ENCODE measurements around the gene SSNA1.

The SSNA1 gene

DNA sequence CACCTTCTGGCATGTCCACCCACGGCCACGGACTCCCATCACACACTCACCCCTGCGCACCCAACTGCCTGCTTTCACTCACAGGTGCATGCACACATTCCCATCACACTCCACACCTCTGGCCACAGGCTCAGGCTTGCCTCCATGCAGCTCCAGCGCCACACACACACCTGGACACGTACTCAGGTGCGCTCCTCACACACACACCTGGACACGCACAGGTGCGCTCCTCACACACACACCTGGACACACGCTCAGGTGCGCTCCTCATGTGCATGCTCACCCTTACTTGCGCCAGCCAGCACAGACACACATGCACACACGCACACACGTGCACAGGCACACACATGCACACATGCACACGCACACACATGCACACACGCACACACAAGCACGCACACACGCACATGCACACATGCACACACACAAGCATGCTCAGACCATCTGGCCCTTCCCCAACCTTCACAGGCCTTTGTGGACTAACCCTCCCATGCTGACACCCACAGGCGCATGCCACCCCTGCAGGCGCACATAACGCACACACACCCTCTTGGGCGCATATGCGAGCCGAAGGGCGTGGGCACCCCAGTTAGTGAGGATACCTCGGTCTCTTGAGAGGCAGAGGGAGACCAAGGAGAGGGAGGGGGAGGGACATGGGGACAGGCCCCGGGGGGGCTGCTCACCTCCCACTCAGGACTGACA lies 41.2 kb upstream of the SSNA1 start:
- Histone ChIP-seq H3K9me3 (ENCODE audit: control insufficient read depth, low read depth, low read length) (no peaks in the 10 kb centered on the region), H3K36me3 (ENCODE audit: control insufficient read depth, low read depth, low read length) (no peaks in the 10 kb centered on the region), H3K9ac (ENCODE audit: low read length) (no peak overlapping the region), H3K4me1 (ENCODE audit: control insufficient read depth, low read depth, low read length) (no peaks in the 10 kb centered on the region), H3K4me3 (ENCODE audit: low read length) (no peak overlapping the region), H3K27me3 (ENCODE audit: control insufficient read depth, insufficient read depth, low read length) (peaks cover 35% of the 10 kb centered on the region), H3K27ac (ENCODE audit: low read length) (no peak overlapping the region)

DNA sequence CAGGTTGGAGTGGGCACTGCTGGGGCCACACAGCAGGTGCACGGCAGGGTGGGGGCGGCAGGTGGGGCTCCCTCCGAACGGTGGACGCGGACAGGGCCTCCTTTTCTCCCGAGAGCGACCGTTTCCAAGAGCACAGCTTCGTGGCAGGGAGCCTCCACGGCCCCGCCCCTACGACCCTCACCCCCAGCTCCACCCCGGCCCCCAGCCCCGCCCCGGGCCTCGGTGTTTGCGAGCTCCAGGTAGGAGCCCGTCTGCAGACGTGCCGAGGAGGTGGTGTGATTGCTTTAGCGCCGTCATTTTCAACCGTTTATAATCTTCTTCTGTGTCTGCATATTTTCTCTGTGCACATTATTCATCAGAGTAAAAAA lies 40.7 kb upstream of the SSNA1 start:
- no peaks in the 10 kb centered on the region for H3K4me1 ChIP-seq (ENCODE audit: control insufficient read depth, low read depth, low read length)
- H3K9ac ChIP-seq (ENCODE audit: low read length), result no peak overlapping the region
- no peaks in the 10 kb centered on the region for H3K9me3 ChIP-seq (ENCODE audit: control insufficient read depth, low read depth, low read length)
- H3K27me3 ChIP-seq (ENCODE audit: control insufficient read depth, insufficient read depth, low read length), result peaks cover 30% of the 10 kb centered on the region
- no peak overlapping the region for H3K27ac ChIP-seq (ENCODE audit: low read length)
- no peaks in the 10 kb centered on the region for H3K36me3 ChIP-seq (ENCODE audit: control insufficient read depth, low read depth, low read length)
- H3K4me3 ChIP-seq (ENCODE audit: low read length), result no peak overlapping the region

DNA sequence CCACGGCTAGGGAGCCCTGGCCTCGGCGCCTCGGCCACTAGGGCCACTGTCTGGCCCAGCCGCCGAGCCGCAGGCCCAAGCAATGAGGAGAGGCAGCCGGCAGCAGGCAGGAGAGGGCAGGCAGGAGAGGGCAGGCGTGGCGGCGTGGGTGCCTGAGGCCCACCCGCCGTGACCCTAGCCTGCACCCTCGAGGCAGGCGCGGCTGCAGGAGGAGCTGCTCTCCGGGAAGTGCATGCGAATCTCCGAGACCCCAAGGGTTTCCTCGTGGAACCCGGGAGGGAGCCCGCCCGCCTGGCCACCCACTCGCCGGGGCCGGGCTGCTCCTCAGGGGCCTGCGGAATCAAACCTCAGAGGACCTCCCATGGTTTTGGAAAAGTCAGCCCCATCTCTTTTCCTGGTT lies 40.2 kb upstream of the SSNA1 start:
- H3K4me1 ChIP-seq (ENCODE audit: control insufficient read depth, low read depth, low read length), result no peaks in the 10 kb centered on the region
- H3K9ac ChIP-seq (ENCODE audit: low read length), result no peak overlapping the region
- no peak overlapping the region for H3K27ac ChIP-seq (ENCODE audit: low read length)
- H3K9me3 ChIP-seq (ENCODE audit: control insufficient read depth, low read depth, low read length), result no peaks in the 10 kb centered on the region
- H3K4me3 ChIP-seq (ENCODE audit: low read length), result no peak overlapping the region
- H3K27me3 ChIP-seq (ENCODE audit: control insufficient read depth, insufficient read depth, low read length), result peaks cover 25% of the 10 kb centered on the region
- H3K36me3 ChIP-seq (ENCODE audit: control insufficient read depth, low read depth, low read length), result no peaks in the 10 kb centered on the region

DNA sequence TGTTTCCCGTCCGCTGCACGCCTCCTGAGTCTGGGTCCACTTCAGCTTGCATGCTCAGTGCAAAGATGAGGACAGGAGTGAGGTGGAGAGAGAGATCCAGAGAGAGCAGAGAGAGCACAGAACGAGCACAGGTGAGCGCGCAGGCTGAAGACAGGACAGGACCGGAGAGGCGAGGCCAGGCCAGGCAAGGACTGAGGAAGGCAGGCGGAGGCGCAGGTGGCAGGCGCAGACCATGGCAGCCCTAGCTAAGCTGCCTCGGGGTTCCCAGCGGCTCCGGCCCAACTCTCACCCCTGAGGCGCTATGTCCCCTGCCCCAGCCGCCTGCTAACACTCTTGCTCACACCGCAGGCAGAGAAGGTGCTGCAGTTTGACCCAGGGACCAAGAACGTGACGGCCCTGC lies 39.8 kb upstream of the SSNA1 start:
- H3K9ac ChIP-seq (ENCODE audit: low read length), result no peak overlapping the region
- no peaks in the 10 kb centered on the region for H3K36me3 ChIP-seq (ENCODE audit: control insufficient read depth, low read depth, low read length)
- no peak overlapping the region for H3K4me3 ChIP-seq (ENCODE audit: low read length)
- H3K27ac ChIP-seq (ENCODE audit: low read length), result no peak overlapping the region
- H3K27me3 ChIP-seq (ENCODE audit: control insufficient read depth, insufficient read depth, low read length), result peaks cover 21% of the 10 kb centered on the region
- H3K9me3 ChIP-seq (ENCODE audit: control insufficient read depth, low read depth, low read length), result no peaks in the 10 kb centered on the region
- no peaks in the 10 kb centered on the region for H3K4me1 ChIP-seq (ENCODE audit: control insufficient read depth, low read depth, low read length)

DNA sequence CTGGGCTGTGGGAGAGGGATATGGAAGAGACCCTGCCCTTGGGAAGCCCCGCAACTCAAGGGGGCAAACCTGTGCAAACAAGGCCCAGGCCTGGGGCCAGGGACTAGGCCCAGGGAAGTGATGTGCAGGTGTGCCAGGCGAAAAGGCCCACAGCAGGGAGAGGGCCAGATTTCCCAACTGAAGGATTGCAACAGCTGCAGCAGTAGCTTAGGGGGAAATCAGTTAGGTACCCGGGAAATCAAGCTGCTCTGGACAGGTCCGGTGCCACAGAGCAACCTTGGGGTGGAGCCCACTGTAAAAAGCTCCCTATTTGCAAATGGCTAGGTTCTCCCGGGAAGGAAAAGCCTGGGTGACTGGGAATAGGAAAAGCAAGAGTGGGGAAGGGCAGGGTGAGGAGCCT lies 39.1 kb upstream of the SSNA1 start:
- H3K36me3 ChIP-seq (ENCODE audit: control insufficient read depth, low read depth, low read length), result no peaks in the 10 kb centered on the region
- no peak overlapping the region for H3K27ac ChIP-seq (ENCODE audit: low read length)
- peaks cover 15% of the 10 kb centered on the region for H3K27me3 ChIP-seq (ENCODE audit: control insufficient read depth, insufficient read depth, low read length)
- H3K4me3 ChIP-seq (ENCODE audit: low read length), result no peak overlapping the region
- H3K9me3 ChIP-seq (ENCODE audit: control insufficient read depth, low read depth, low read length), result no peaks in the 10 kb centered on the region
- no peak overlapping the region for H3K9ac ChIP-seq (ENCODE audit: low read length)
- H3K4me1 ChIP-seq (ENCODE audit: control insufficient read depth, low read depth, low read length), result no peaks in the 10 kb centered on the region

DNA sequence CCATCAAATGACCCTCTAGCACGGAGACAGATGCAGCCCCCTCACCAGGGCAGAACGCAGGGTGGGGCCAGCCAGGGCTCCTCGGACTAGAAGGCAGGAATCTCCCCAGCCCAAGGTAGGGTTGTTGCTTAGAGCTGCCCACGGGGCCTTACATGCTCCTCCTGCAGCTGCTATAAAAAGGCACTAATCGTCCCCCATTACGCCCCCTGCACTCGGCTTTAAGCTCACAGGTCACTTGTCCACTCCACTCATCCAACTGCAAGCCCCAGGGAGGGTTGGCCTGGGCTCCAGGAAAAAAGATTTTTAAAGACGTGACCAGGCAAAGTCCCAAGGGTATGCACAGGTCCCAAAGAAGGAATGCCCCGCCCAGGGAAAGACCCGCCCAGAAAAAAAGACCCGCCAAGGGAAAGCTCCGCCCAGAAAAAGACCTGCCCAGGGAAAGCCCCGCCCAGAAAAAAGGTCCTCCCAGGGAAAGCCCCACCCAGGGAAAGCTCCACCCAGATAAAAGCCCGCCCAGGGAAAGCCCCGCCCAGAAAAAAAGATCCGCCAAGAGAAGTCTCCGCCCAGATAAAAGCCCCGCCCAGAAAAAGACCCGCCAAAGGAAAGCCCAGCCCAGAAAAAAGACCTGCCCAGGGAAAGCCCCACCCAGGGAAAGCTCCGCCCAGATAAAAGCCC lies 38.4 kb upstream of the SSNA1 start:
- no peaks in the 10 kb centered on the region for H3K9me3 ChIP-seq (ENCODE audit: control insufficient read depth, low read depth, low read length)
- H3K9ac ChIP-seq (ENCODE audit: low read length), result no peak overlapping the region
- no peaks in the 10 kb centered on the region for H3K4me1 ChIP-seq (ENCODE audit: control insufficient read depth, low read depth, low read length)
- no peak overlapping the region for H3K4me3 ChIP-seq (ENCODE audit: low read length)
- H3K27me3 ChIP-seq (ENCODE audit: control insufficient read depth, insufficient read depth, low read length), result peaks cover 15% of the 10 kb centered on the region
- no peak overlapping the region for H3K27ac ChIP-seq (ENCODE audit: low read length)
- H3K36me3 ChIP-seq (ENCODE audit: control insufficient read depth, low read depth, low read length), result no peaks in the 10 kb centered on the region

DNA sequence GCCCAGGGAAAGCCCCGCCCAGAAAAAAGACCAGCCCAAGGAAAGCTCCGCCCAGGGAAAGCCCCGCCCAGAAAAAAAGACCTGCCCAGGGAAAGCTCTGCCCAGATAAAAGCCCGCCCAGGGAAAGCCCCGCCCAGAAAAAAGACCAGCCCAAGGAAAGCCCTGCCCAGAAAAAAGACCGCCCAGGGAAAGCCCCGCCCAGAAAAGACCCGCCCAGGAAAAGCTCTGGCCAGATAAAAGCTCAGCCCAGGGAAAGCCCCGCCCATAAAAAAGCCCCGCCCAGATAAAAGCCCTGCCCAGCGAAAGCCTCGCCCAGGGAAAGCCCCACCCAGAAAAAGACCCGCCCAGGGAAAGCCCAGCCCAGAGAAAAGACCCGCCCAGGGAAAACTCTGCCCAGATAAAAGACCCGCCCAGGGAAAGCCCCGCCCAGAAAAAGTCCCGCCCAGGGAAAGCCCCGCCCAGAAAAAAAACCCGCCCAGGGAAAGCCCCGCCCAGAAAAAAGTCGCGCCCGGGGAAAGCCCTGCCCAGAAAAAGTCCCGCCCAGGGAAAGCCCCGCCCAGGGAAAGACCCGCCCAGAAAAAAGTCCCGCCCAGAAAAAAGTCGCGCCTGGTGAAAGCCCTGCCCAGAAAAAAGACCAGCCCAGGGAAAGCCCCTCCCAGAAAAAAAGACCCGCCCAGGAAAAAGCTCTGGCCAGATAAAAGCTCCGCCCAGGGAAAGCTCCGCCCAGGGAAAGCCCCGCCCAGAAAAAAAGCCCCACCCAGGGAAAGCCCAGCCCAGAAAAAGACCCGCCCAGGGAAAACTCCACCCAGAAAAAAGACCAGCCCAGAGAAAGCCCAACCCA lies 37.6 kb upstream of the SSNA1 start:
- H3K9me3 ChIP-seq (ENCODE audit: control insufficient read depth, low read depth, low read length), result no peaks in the 10 kb centered on the region
- H3K9ac ChIP-seq (ENCODE audit: low read length), result no peak overlapping the region
- no peak overlapping the region for H3K4me3 ChIP-seq (ENCODE audit: low read length)
- H3K27ac ChIP-seq (ENCODE audit: low read length), result no peak overlapping the region
- H3K36me3 ChIP-seq (ENCODE audit: control insufficient read depth, low read depth, low read length), result no peaks in the 10 kb centered on the region
- H3K27me3 ChIP-seq (ENCODE audit: control insufficient read depth, insufficient read depth, low read length), result peaks cover 13% of the 10 kb centered on the region
- H3K4me1 ChIP-seq (ENCODE audit: control insufficient read depth, low read depth, low read length), result no peaks in the 10 kb centered on the region

DNA sequence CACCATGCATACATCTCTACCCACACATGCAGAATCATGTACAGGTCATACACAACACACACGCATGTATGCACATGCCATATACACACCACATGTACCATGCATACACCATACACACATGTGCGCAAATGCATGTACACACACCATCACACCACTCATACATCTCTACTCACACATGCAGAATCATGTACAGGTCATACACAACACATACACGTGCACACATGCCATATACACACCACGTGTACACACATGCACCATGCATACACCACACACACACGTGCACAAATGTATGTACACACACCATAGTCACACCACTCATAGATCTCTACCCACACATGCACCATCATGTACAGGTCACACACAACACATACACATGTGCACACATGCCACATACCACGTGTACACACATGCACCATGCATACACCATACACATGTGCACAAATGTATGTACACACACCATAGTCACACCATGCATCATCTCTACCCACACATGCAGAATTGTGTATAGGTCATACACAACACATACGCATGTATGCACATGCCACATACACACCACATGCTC lies 35.6 kb upstream of the SSNA1 start:
- Histone ChIP-seq H3K4me3 (ENCODE audit: low read length) (no peak overlapping the region), H3K27ac (ENCODE audit: low read length) (no peak overlapping the region), H3K9me3 (ENCODE audit: control insufficient read depth, low read depth, low read length) (no peaks in the 10 kb centered on the region), H3K36me3 (ENCODE audit: control insufficient read depth, low read depth, low read length) (no peaks in the 10 kb centered on the region), H3K27me3 (ENCODE audit: control insufficient read depth, insufficient read depth, low read length) (peaks cover 17% of the 10 kb centered on the region), H3K9ac (ENCODE audit: low read length) (no peak overlapping the region), H3K4me1 (ENCODE audit: control insufficient read depth, low read depth, low read length) (no peaks in the 10 kb centered on the region)

DNA sequence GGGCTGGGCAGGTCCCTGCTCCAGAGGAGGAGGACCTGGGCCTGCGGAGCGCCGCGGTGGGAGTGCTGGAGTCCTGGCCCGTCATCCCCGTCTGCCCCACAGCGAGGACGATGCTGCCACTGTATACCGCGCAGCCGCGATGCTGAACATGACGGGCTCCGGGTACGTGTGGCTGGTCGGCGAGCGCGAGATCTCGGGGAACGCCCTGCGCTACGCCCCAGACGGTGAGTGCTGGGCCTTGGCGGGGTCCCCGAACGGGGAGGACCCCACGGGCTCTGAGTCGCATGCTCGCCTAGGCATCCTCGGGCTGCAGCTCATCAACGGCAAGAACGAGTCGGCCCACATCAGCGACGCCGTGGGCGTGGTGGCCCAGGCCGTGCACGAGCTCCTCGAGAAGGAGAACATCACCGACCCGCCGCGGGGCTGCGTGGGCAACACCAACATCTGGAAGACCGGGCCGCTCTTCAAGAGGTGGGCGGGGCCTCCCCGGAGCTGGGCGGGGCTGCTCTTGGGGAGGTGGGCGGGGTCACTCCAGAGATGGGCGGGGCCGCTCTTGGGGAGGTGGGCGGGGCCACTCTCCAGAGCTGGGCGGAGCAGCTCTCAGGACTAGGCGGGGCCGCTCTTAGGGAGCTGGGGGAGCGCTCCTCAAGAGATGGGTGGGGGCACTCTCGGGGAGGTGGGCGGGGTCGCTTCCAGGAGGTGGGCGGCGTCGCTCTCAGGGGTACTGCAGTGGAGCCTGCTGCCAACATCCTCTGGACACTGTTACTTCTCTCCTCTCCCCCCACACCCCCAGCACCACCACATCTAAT lies 31.7 kb upstream of the SSNA1 start:
- Histone ChIP-seq H3K27me3 (ENCODE audit: control insufficient read depth, insufficient read depth, low read length) (peaks cover 47% of the 10 kb centered on the region), H3K9me3 (ENCODE audit: control insufficient read depth, low read depth, low read length) (no peaks in the 10 kb centered on the region), H3K9ac (ENCODE audit: low read length) (no peak overlapping the region), H3K4me3 (ENCODE audit: low read length) (no peak overlapping the region), H3K36me3 (ENCODE audit: control insufficient read depth, low read depth, low read length) (no peaks in the 10 kb centered on the region), H3K4me1 (ENCODE audit: control insufficient read depth, low read depth, low read length) (no peaks in the 10 kb centered on the region), H3K27ac (ENCODE audit: low read length) (no peak overlapping the region)

DNA sequence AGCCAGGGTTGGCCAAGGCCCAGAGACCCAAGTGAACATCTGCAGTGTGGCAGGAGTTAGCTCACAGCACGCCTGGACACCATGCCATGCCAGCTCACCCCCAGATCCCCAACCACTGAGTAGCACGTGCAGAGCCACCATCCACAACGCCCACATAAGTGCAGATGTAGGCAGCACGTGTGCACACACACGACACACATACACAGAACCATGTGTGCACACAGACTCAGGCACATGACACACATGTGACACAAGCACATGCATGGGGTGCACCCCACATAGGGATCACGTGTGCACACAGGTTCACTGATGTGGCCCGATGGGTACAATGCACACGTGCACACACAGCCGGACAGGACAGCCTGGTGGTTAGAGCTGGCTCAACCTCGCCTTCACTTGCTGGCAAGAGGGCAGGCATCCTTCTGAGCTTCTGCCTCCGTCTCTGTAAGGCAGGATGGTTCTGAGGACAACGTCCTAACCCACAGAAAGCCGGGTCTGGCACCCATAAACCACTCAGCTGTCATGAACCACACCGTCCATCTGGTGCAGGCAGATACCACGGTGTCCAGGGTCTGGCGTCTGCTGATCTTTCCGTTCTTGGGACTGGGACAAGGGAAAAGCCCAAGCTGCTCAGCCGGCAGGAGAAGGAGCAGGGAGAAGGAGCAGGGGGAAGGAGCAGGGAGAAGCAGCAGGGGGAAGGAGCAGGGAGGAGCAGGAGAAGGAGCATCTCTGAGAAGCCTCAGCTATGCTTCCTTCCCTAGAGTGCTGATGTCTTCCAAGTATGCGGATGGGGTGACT lies 30.7 kb upstream of the SSNA1 start:
- no peak overlapping the region for H3K4me3 ChIP-seq (ENCODE audit: low read length)
- H3K9me3 ChIP-seq (ENCODE audit: control insufficient read depth, low read depth, low read length), result no peaks in the 10 kb centered on the region
- H3K27ac ChIP-seq (ENCODE audit: low read length), result no peak overlapping the region
- peaks cover 57% of the 10 kb centered on the region for H3K27me3 ChIP-seq (ENCODE audit: control insufficient read depth, insufficient read depth, low read length)
- no peak overlapping the region for H3K9ac ChIP-seq (ENCODE audit: low read length)
- no peaks in the 10 kb centered on the region for H3K4me1 ChIP-seq (ENCODE audit: control insufficient read depth, low read depth, low read length)
- no peaks in the 10 kb centered on the region for H3K36me3 ChIP-seq (ENCODE audit: control insufficient read depth, low read depth, low read length)
